ACC112 (cell line): ENCODE data around the gene EGR1.
A peak's percentile ranks its signal among the peaks of the same experiment; 100 is the strongest.

ENCODE experiments used
- H2AFZ ChIP-seq: fragments of 200-600 bp; sonication (generic); one replicate; pipeline ENCODE4 v1.6.0; 2017; ENCODE audit warnings: antibody characterized with exemption, low read length; ENCODE audit not compliant: unreplicated experiment
- H3K27ac ChIP-seq: fragments of 200-600 bp; sonication (generic); 2 replicates; pipeline ENCODE4 v1.5.1; 2014; ENCODE audit warnings: low read depth, mild to moderate bottlenecking, antibody characterized with exemption, low read length, moderate library complexity
- H3K27me3 ChIP-seq: fragments of 200-600 bp; sonication (generic); 2 replicates; pipeline ENCODE4 v1.6.1; 2014; ENCODE audit warnings: mild to moderate bottlenecking, antibody characterized with exemption, low read length, moderate library complexity, mixed read lengths; ENCODE audit not compliant: insufficient read depth
- H3K36me3 ChIP-seq: fragments of 200-600 bp; sonication (generic); 2 replicates; pipeline ENCODE4 v1.6.1; 2016; ENCODE audit warnings: mild to moderate bottlenecking, antibody characterized with exemption, low read length, moderate library complexity, mixed read lengths; ENCODE audit not compliant: insufficient read depth
- H3K4me1 ChIP-seq: fragments of 200-600 bp; sonication (generic); one replicate; pipeline ENCODE4 v1.6.1; 2016; ENCODE audit warnings: low read length, mixed read lengths; ENCODE audit not compliant: insufficient read depth, unreplicated experiment, control insufficient read depth
- H3K4me3 ChIP-seq: fragments of 200-600 bp; sonication (generic); 2 replicates; pipeline ENCODE4 v1.5.1; 2014; ENCODE audit warnings: mild to moderate bottlenecking, low read depth, low read length
- H3K79me2 ChIP-seq: fragments of 200-600 bp; sonication (generic); one replicate; pipeline ENCODE4 v1.6.0; 2016; ENCODE audit warnings: low read length; ENCODE audit not compliant: control insufficient read depth, unreplicated experiment, insufficient read depth

Gene EGR1

DNA sequence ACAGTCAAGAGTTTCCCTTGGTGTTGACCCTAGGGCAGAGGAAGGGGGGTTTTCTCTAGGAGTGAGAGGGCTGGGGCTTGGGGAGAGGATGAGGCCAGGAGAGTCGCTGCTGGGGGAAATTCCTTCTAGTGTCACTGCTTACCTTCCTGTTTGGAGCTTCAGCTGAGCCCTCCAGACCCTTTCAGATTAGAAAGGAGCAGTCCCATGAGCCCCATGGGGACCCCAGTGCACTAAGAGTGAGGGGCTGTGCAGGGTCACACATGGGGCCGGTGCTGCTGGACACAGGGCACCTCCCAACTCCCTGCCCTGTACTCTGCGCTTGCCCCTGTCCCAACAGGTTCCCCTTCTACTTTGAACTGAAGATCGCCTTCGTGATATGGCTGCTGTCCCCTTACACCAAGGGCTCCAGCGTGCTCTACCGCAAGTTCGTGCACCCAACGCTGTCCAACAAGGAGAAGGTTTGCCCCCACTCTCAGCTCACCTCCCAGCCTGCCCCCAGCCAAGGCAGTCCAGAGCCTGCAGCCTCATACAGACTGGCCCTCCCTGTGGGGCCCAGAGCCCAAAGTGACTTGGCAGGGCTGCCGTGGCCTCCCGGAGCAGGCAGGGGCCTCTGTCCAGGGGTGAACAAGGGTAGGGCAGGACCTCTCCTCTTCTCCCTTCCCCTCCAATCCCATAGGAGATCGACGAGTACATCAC lies 21.1 kb upstream of the EGR1 start:
- Histone ChIP-seq H3K4me3 (no peak overlapping the region), H3K4me1 (peaks cover under 1% of the 10 kb centered on the region), H3K27me3 (no peaks in the 10 kb centered on the region), H3K27ac (no peak overlapping the region), H3K79me2 (no peaks in the 10 kb centered on the region), H2AFZ (no peak overlapping the region), H3K36me3 (no peaks in the 10 kb centered on the region)

GRCh38 chr5:138444774-138445546 lies 20.3 kb upstream of the EGR1 start:
- Histone ChIP-seq H2AFZ (no peak overlapping the region), H3K4me3 (no peak overlapping the region), H3K36me3 (no peaks in the 10 kb centered on the region), H3K79me2 (no peaks in the 10 kb centered on the region), H3K27ac (no peak overlapping the region), H3K27me3 (no peaks in the 10 kb centered on the region), H3K4me1 (peaks cover 7% of the 10 kb centered on the region)

- H3K4me1 ChIP-seq = peaks cover 7% of the 10 kb centered on the region
- H3K4me3 ChIP-seq = no peak overlapping the region
- no peaks in the 10 kb centered on the region for H3K36me3 ChIP-seq
- H3K27ac ChIP-seq = no peak overlapping the region
- no peaks in the 10 kb centered on the region for H3K27me3 ChIP-seq
- H2AFZ ChIP-seq = no peak overlapping the region
- H3K79me2 ChIP-seq = no peaks in the 10 kb centered on the region
Measured at GRCh38 chr5:138445547-138446271, 19.6 kb upstream of the EGR1 start.

DNA sequence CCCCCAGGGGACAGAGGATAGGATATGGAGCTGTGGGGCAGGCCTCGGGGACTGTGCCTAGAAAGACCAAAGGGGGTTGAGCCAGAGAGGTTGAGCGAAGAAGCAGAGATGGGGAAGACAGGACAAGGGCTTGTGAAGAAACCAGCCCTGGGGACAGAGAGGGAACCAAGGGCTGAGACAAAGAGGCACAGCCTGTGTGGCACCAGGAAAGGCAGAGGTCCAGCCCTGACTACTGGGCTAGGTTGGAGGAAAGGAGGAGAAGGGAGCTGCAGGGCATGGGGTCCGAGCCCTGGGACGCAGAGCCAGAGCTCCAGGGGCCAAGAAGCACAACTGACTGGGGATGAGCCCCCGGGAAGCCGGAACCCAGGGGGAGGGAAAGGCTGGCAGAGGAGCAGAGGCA lies 17.2 kb upstream of the EGR1 start:
- no peaks in the 10 kb centered on the region for H3K79me2 ChIP-seq
- H3K4me3 ChIP-seq = no peak overlapping the region
- peaks cover 7% of the 10 kb centered on the region for H3K4me1 ChIP-seq

GRCh38 chr5:138448481-138449398 lies 16.5 kb upstream of the EGR1 start:
- Histone ChIP-seq H3K4me3 (no peak overlapping the region), H3K27ac (no peak overlapping the region), H2AFZ (no peak overlapping the region), H3K27me3 (no peaks in the 10 kb centered on the region), H3K79me2 (no peaks in the 10 kb centered on the region), H3K4me1 (peaks cover 7% of the 10 kb centered on the region), H3K36me3 (no peaks in the 10 kb centered on the region)

More for the DNA sequence above, 17.2 kb upstream of the EGR1 start:
- H3K27me3 ChIP-seq = no peaks in the 10 kb centered on the region
- H2AFZ ChIP-seq = no peak overlapping the region
- no peaks in the 10 kb centered on the region for H3K36me3 ChIP-seq
- no peak overlapping the region for H3K27ac ChIP-seq

GRCh38 chr5:138449501-138450239 lies 15.6 kb upstream of the EGR1 start:
- Histone ChIP-seq H3K79me2 (no peaks in the 10 kb centered on the region), H3K4me1 (peaks cover 7% of the 10 kb centered on the region), H3K4me3 (peak overlapping the region; percentile 43), H3K27ac (no peak overlapping the region), H3K36me3 (no peaks in the 10 kb centered on the region), H2AFZ (peak overlapping the region; percentile 85), H3K27me3 (no peaks in the 10 kb centered on the region)

DNA sequence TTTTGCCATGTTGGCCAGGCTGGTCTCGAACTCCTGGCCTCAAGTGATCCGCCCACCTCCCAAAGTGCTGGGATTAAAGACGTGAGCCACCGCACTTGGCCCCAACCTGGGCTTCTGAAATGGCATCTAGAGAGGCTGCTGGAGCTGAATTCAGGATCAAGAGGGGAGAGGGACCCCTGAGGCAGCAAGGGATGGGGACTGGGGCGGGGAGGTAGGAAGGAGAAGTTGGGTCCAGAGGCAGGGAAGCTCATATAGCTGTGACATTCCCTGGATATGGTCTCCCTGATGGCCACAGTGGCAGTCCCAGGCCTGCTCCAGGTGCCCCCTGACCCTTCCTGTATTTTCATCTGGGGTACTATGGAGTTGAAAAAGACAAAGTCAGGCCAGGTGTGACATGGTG lies 14.3 kb upstream of the EGR1 start:
- Histone ChIP-seq H3K27me3 (no peaks in the 10 kb centered on the region), H3K79me2 (no peaks in the 10 kb centered on the region), H2AFZ (no peak overlapping the region), H3K4me3 (no peak overlapping the region), H3K4me1 (peaks cover 7% of the 10 kb centered on the region), H3K36me3 (no peaks in the 10 kb centered on the region), H3K27ac (no peak overlapping the region)

DNA sequence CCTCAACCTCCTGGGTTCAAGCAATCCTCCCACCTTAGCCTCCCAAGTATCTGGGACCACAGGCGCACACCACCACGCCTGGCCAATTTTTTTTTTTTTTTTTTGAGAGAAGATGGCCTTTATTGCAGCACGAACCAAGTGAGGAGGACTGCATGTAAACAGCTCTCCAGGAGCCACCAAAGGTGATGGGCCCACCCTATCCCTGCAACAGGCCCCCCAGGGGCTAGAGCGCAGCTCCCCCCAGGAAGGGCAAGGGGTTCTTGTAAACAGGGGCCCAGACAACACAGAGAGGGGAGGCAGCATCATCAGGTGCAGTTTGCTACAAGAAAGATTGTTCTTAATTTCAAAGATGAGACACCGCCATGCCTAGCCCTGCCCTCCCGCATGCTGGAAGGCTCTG lies 12.6 kb upstream of the EGR1 start:
- H3K27ac ChIP-seq = no peak overlapping the region
- H3K36me3 ChIP-seq = no peaks in the 10 kb centered on the region
- no peak overlapping the region for H3K4me3 ChIP-seq
- no peaks in the 10 kb centered on the region for H3K27me3 ChIP-seq
- H3K4me1 ChIP-seq = peaks cover 7% of the 10 kb centered on the region
- H2AFZ ChIP-seq = no peak overlapping the region
- no peaks in the 10 kb centered on the region for H3K79me2 ChIP-seq

DNA sequence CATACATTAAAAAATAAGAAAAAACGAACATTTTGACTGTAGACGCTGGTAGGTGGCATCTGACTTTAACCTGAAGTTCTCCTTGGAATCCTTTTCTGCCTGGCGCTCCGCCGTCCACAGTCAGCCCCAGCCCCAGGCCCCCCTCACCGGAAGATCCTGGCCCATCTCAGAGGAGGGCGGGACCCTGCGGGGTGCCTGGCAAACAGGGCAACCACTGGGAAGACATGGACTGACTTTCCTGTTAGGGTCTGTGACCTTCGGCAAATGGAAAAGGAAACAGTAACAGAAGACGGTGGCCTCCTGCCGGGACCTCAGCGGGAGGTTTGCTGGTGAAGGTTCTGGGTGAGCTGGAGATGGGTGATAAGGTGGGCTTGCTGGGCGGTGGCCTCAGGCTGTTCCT lies 11.7 kb upstream of the EGR1 start:
- no peaks in the 10 kb centered on the region for H3K27me3 ChIP-seq
- H3K27ac ChIP-seq = no peak overlapping the region

More for the DNA sequence above, 11.7 kb upstream of the EGR1 start:
- Histone ChIP-seq H3K36me3 (no peaks in the 10 kb centered on the region), H3K4me1 (peaks cover 7% of the 10 kb centered on the region), H2AFZ (no peak overlapping the region), H3K4me3 (no peak overlapping the region), H3K79me2 (no peaks in the 10 kb centered on the region)
